HG03457 (cell line): ENCODE results near the gene PPIC.

Experiments
- ATAC-seq: cut with Tn5 transposase; IDR thresholded peaks from one replicate; pipeline ENCODE4 v1.9.1; 2021; ENCODE audit warnings: moderate number of reproducible peaks; ENCODE audit not compliant: unreplicated experiment

The PPIC gene

GRCh38 chr5:123036391-123037103 is at the start of gene PPIC:
Gene PPIC, minus strand, starts transcription at chr5:123036725. Its CDS starts 100 bp downstream, at chr5:123036625.
- peak; percentile 58 for ATAC-seq

GRCh38 chr5:123085638-123086286 is 49.2 kb upstream of the PPIC start:
- no peak for ATAC-seq

GRCh38 chr5:123084730-123085605 is 48.4 kb upstream of the PPIC start:
- no peak for ATAC-seq

- no peak for ATAC-seq
Measured at GRCh38 chr5:123083298-123083697, 46.8 kb upstream of the PPIC start.

GRCh38 chr5:123080215-123080614 is 43.7 kb upstream of the PPIC start:
- no peak for ATAC-seq

GRCh38 chr5:123075521-123076163 is 39.1 kb upstream of the PPIC start:
- ATAC-seq: no peak

- no peak for ATAC-seq
Measured at GRCh38 chr5:123068368-123068938, 31.9 kb upstream of the PPIC start.

- no peak for ATAC-seq
Measured at GRCh38 chr5:123066016-123066415, 29.5 kb upstream of the PPIC start.

- no peak for ATAC-seq
Measured at GRCh38 chr5:123059455-123059854, 22.9 kb upstream of the PPIC start.

- ATAC-seq: no peak
Measured at GRCh38 chr5:123051206-123051605, 14.7 kb upstream of the PPIC start.

GRCh38 chr5:123047706-123048105 is 11.2 kb upstream of the PPIC start:
- no peak for ATAC-seq

GRCh38 chr5:123046222-123046621 is 9.7 kb upstream of the PPIC start:
- no peak for ATAC-seq

- no peak for ATAC-seq
Measured at GRCh38 chr5:123044926-123045617, 8.5 kb upstream of the PPIC start.

- ATAC-seq: no peak
Measured at GRCh38 chr5:123039673-123040072, 3.1 kb upstream of the PPIC start.

- ATAC-seq: no peak
Measured at GRCh38 chr5:123037104-123037418, 536 bp upstream of the PPIC start.

- ATAC-seq: no peak
Measured at GRCh38 chr5:123035918-123036390, 571 bp downstream of the PPIC start.

GRCh38 chr5:123035360-123035917 is 1.1 kb downstream of the PPIC start:
- no peak for ATAC-seq

- ATAC-seq: no peak
Measured at GRCh38 chr5:123033157-123033671, 3.3 kb downstream of the PPIC start.

- ATAC-seq: no peak
Measured at GRCh38 chr5:123028222-123028621, 8.3 kb downstream of the PPIC start.

GRCh38 chr5:123014689-123015088 is 21.8 kb downstream of the PPIC start:
- ATAC-seq: no peak
